Hippocampal formation (tissue), 2 donors: ENCODE results near the gene GORASP1.

Experiments used
- DNase-seq, 2 donors: peaks; one replicate each; lab custom pipeline; 2025; lab: John Stamatoyannopoulos, UW

Gene GORASP1

GRCh38 chr3:39125841-39126500, 18.5 kb upstream of the GORASP1 start:
- no peak for DNase-seq

GRCh38 chr3:39124876-39125840, 17.7 kb upstream of the GORASP1 start:
- DNase-seq, result no peak

GRCh38 chr3:39122813-39123212, 15.4 kb upstream of the GORASP1 start:
- DNase-seq, result no peak

- no peak for DNase-seq
These were observed 14.2 kb upstream of the GORASP1 start for GRCh38 chr3:39121621-39122020.

GRCh38 chr3:39118931-39119660, 11.7 kb upstream of the GORASP1 start:
- DNase-seq, result no peak

GRCh38 chr3:39118079-39118478, 10.7 kb upstream of the GORASP1 start:
- no peak for DNase-seq

- DNase-seq, result no peak
These were observed 8.4 kb upstream of the GORASP1 start for GRCh38 chr3:39115870-39116269.

- DNase-seq, result no peak
These were observed 7.0 kb upstream of the GORASP1 start for GRCh38 chr3:39114456-39114855.

GRCh38 chr3:39113291-39113690, 5.9 kb upstream of the GORASP1 start:
- no peak for DNase-seq

- no peak for DNase-seq
These were observed 5.1 kb upstream of the GORASP1 start for GRCh38 chr3:39112535-39112934.

GRCh38 chr3:39112113-39112512, 4.7 kb upstream of the GORASP1 start:
- no peak for DNase-seq

- no peak for DNase-seq
These were observed 2.7 kb upstream of the GORASP1 start for GRCh38 chr3:39110041-39110639.

- DNase-seq, result no peak
These were observed 1.7 kb upstream of the GORASP1 start for GRCh38 chr3:39109086-39109485.

- peak in 1 of 2 donors; percentile 51 for DNase-seq
These were observed 828 bp upstream of the GORASP1 start for GRCh38 chr3:39108200-39108710.

- DNase-seq, result peak in 1 of 2 donors; percentile 51
These were observed 508 bp downstream of the GORASP1 start for GRCh38 chr3:39106851-39107387.

GRCh38 chr3:39106281-39106811, 1.1 kb downstream of the GORASP1 start:
- DNase-seq, result no peak

- no peak for DNase-seq
These were observed 1.8 kb downstream of the GORASP1 start for GRCh38 chr3:39105687-39106063.

GRCh38 chr3:39104961-39105686, 2.3 kb downstream of the GORASP1 start:
- no peak for DNase-seq

GRCh38 chr3:39103791-39104552, 3.5 kb downstream of the GORASP1 start:
- DNase-seq, result no peak

GRCh38 chr3:39103324-39103693, 4.1 kb downstream of the GORASP1 start:
- no peak for DNase-seq
